ENCODE data around the gene MCUB.
"Not testable (repeated sequence)": the region's sequence is repeated elsewhere in the genome, so short reads cannot be mapped to it uniquely, and the experiment has no call there.

The MCUB gene

GRCh38 chr4:109574931-109575804, 15.1 kb downstream of the MCUB start:
- no peak for TF ChIP-seq CTCF (IDR thresholded peaks at IDR 0.05)

GRCh38 chr4:109576462-109576861, 16.4 kb downstream of the MCUB start:
- Histone ChIP-seq H3K4me1 (no peaks in the 10 kb centered on the region), H3K9ac (no peak overlapping the region), H3K79me2 (no peaks in the 10 kb centered on the region), H2AFZ (no peak overlapping the region), H3K27me3 (ENCODE audit: control insufficient read depth, insufficient read depth, low read length) (no peaks in the 10 kb centered on the region), H3K4me3 (ENCODE audit: low read depth, low read length) (no peak overlapping the region), H3K36me3 (ENCODE audit: control insufficient read depth, insufficient read depth, low read length) (no peaks in the 10 kb centered on the region), H3K4me2 (ENCODE audit: low read length) (no peak overlapping the region), H3K27ac (no peak overlapping the region), H3K9me3 (ENCODE audit: control insufficient read depth, low read length) (no peaks in the 10 kb centered on the region)
- TF ChIP-seq CTCF (IDR thresholded peaks at IDR 0.05), result no peak

More at GRCh38 chr4:109574931-109575804, 15.1 kb downstream of the MCUB start:
- H3K79me2 ChIP-seq, result no peaks in the 10 kb centered on the region
- no peaks in the 10 kb centered on the region for H3K36me3 ChIP-seq (ENCODE audit: control insufficient read depth, insufficient read depth, low read length)
- H3K27ac ChIP-seq, result no peak overlapping the region
- no peak overlapping the region for H3K4me3 ChIP-seq (ENCODE audit: low read depth, low read length)
- H3K4me1 ChIP-seq, result no peaks in the 10 kb centered on the region
- H3K9me3 ChIP-seq (ENCODE audit: control insufficient read depth, low read length), result no peaks in the 10 kb centered on the region
- no peak overlapping the region for H3K4me2 ChIP-seq (ENCODE audit: low read length)
- H2AFZ ChIP-seq, result no peak overlapping the region
- H3K27me3 ChIP-seq (ENCODE audit: control insufficient read depth, insufficient read depth, low read length), result no peaks in the 10 kb centered on the region
- H3K9ac ChIP-seq, result no peak overlapping the region

GRCh38 chr4:109578846-109579245, 18.8 kb downstream of the MCUB start:
- Histone ChIP-seq H3K4me1 (no peaks in the 10 kb centered on the region), H3K4me3 (ENCODE audit: low read depth, low read length) (no peak overlapping the region), H3K9ac (no peak overlapping the region), H3K9me3 (ENCODE audit: control insufficient read depth, low read length) (no peaks in the 10 kb centered on the region), H3K36me3 (ENCODE audit: control insufficient read depth, insufficient read depth, low read length) (no peaks in the 10 kb centered on the region), H3K27ac (no peak overlapping the region), H3K4me2 (ENCODE audit: low read length) (no peak overlapping the region), H3K27me3 (ENCODE audit: control insufficient read depth, insufficient read depth, low read length) (no peaks in the 10 kb centered on the region), H2AFZ (no peak overlapping the region), H3K79me2 (no peaks in the 10 kb centered on the region)
- TF ChIP-seq CTCF (IDR thresholded peaks at IDR 0.05), result no peak

GRCh38 chr4:109579997-109580396, 20.0 kb downstream of the MCUB start:
- H3K27me3 ChIP-seq (ENCODE audit: control insufficient read depth, insufficient read depth, low read length); H3K4me2 ChIP-seq (ENCODE audit: low read length); H3K27ac ChIP-seq; H3K79me2 ChIP-seq; H3K9ac ChIP-seq; H3K36me3 ChIP-seq (ENCODE audit: control insufficient read depth, insufficient read depth, low read length); H3K9me3 ChIP-seq (ENCODE audit: control insufficient read depth, low read length); H3K4me3 ChIP-seq (ENCODE audit: low read depth, low read length); H2AFZ ChIP-seq; H3K4me1 ChIP-seq: not testable (repeated sequence)

GRCh38 chr4:109588176-109588575, 28.1 kb downstream of the MCUB start:
- no peaks in the 10 kb centered on the region for H3K27me3 ChIP-seq (ENCODE audit: control insufficient read depth, insufficient read depth, low read length)
- no peak overlapping the region for H3K9ac ChIP-seq
- no peak overlapping the region for H3K4me2 ChIP-seq (ENCODE audit: low read length)
- no peaks in the 10 kb centered on the region for H3K4me1 ChIP-seq
- TF ChIP-seq CTCF (IDR thresholded peaks at IDR 0.05), result no peak
- no peaks in the 10 kb centered on the region for H3K79me2 ChIP-seq
- no peak overlapping the region for H3K27ac ChIP-seq
- no peak overlapping the region for H2AFZ ChIP-seq
- H3K9me3 ChIP-seq (ENCODE audit: control insufficient read depth, low read length), result no peaks in the 10 kb centered on the region
- no peaks in the 10 kb centered on the region for H3K36me3 ChIP-seq (ENCODE audit: control insufficient read depth, insufficient read depth, low read length)
- no peak overlapping the region for H3K4me3 ChIP-seq (ENCODE audit: low read depth, low read length)

All from parathyroid adenoma (tissue), 2 donors.